DMS114 treated with DMSO at 0.1 percent for 48 hours (cell line): Measurements from ENCODE around the gene CIAO2A.

Experiments
- DNase-seq: peaks from one replicate; lab custom pipeline; 2025; ENCODE audit not compliant: unreplicated experiment; lab: John Stamatoyannopoulos, UW

The CIAO2A gene

DNA sequence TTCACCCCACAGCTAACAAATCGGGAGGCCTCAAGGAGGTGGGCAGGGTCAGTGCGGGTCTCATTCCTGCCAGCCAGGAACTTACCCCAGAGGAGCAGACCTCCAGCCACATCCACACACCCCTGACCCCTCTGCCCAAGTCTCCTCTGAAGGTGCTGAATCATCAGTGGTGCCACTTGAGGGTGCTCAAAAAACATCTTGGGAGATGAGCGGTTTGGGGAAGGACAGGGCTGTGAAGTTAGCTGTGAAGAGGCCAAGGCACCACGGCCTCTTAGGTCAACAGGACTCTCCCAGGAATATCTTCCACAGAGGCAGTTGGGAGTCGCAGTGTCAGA is 48.6 kb downstream of the CIAO2A start:
- DNase-seq, result no peak

DNA sequence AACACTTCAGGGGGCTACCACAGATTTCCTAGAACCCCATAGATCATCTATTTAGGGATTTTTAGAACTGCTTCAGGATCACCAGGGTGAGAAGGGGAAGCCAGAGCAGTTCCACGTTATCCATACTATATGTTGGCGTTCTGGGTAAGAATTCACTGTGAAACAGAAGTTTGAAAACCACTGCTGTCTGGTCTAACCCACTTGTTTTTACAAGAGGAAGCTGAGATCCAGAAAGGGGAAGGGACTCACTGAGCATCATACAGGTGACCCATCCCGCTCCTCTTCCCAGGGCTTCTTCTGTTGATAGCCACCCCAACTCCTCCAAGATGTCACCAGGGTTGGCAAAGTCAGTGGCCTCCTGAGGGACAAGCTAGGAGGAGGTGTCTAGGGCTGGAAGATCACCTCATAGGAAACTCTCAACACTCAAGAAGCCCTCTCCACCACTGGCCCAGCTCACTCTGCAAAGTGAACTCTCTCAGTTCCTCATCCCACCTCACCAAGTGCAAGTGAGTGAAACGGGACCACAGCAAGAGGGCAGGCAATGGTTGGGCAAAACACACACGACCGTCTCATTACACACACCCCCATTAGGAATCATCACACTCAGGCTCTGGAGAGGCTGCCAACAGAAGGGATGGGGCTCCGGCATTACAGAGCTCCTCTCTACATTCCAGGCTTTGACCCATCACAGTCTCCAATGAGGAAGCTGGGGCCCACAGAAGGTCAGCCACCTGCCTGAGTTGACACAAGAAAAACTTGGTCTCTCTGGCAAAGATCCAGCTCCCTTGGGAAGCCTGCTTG is 49.1 kb downstream of the CIAO2A start:
- no peak for DNase-seq

DNA sequence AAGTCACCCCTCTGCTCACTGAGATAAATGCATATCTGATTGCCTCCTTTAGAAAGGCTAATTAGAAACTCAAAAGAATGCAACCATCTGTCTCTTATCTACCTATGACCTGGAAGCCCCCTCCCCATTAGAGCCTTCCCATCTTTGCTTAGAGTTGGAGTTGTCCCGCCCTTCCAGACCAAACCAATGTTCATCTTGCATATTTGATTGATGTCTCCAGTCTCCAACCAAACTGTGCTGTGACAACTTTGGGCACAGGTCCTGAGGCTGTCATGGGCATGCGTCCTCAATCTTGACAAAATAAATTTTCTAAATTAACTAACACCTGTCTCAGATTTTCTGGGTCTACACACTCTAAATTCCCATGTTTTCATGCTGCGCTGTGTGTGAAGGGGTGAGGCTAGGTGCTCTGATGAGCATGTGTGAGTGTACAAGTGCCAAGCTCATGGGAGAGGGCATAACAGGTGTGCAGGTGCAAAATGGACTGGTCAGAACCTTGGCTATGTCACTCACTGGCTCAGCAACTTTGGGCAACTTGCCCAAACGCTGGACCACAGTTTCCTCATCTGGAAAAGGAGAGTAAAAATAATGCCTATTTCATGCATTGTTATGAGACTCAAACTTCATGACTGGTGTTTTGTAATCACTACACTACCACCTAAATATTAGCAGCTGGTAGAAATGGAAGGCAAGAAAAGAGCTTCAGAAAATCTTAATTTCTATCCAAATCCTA is 54.6 kb downstream of the CIAO2A start:
- no peak for DNase-seq

DNA sequence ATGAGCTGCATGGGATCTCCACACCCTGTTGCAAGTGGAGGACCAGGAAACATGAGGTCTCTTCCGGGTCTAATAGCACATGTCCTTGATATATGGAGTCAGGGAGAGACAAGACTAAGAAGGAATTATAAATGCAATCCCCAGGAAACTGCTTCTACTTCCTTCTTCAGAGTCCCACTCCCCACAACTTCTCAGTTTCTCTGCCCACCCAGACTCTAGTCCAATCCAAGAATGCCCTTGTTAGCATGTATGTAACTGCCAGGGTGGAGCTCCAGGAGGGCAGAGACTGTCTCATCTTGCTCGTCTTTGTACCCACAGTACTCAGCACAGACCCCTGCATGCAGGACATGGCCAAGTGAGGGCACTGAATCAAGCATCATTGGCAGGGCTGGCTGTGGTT is 55.7 kb downstream of the CIAO2A start:
- no peak for DNase-seq

DNA sequence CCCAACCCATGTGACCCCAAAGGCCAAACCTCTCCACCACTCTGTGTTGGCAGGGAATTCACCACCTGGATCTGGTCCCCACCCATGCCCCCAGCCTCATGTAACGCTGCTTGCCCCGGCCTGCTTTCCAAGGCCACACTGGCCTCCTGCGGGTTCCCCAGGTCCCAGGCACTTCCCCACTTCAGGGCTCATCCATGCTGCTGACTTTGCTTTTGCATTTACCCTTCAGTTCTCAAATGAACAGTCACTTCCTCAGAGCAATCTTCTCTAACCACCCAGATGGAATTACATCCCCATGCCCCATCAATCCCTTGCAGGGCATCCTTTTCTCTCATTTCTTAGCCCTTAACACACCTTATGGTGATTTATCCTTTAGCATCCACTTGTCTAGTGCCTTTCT is 56.5 kb downstream of the CIAO2A start:
- no peak for DNase-seq

DNA sequence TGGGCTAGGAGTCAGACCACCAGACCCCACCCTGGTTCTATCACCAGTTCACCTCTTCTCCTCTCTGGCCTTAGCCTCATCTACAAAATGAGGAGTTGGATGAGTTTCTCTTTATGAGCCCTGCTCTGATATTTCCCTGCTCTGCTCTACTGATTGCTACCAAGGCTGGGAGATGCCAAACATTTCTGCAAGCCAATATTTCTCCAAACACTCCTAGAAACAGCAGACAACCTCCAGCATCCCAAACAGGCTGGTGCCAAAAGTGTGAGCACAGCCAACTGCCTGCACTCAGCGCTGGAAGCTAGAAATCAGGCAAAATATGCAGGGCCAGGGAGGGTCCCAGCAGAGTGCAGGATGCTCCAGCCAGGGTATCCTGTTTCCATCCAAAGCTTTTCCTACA is 58.1 kb downstream of the CIAO2A start:
- no peak for DNase-seq

DNA sequence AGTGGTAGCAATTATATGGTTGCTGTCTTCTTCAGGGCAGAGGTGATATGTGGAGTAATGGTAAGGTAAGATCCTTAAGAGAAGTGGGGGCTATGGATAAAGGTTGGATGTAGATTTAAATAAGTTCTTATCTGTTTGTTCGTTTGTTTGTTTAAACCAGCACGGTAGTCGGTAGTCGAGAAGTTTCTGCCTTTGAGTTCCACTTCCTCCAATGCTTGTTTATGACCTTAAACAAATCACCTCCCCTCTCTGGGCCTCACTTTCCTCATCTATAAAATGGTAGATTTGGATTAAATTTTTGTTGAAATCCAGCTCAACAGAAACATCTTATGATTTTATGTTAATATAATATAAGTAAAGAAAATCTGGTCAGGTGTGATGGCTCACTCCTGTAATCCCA is 59.1 kb downstream of the CIAO2A start:
- no peak for DNase-seq

DNA sequence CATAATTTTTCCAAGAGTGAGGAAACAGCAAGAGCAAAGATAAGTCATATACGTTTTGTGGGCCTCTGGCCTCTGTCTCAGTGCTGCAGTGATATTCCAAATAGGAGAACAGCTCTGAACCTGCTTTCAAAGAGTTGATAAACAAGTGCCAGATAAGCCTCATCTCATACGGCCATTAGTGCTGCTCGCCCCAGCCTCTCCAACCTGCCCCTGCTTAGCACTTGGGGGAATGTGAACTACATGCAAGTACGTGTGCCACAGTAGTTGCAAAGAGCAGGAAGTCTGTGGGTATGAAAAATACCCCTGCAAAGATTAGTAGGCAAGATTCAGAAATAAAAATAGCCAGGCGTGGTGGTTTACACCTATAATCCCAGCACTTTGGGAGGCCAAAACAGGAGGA is 61.3 kb downstream of the CIAO2A start:
- DNase-seq, result no peak

DNA sequence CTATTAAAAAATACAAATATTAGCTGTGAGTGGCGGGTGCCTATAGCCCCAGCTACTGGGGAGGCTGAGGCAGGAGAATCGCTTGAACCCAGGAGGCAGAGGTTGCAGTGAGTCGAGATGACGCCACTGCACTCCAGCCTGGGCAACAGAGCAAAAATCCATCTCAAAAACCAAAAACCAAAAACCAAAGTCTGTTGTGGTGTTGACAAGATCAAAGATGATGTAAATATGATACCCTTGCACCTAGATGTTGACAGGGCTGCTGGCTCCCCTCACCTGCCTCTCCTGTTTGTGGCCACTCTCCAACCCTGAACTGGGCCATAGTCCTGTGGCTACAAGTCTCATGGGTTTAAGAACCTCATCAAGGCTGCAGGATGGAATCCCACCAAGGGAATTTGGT is 63.5 kb downstream of the CIAO2A start:
- no peak for DNase-seq

DNA sequence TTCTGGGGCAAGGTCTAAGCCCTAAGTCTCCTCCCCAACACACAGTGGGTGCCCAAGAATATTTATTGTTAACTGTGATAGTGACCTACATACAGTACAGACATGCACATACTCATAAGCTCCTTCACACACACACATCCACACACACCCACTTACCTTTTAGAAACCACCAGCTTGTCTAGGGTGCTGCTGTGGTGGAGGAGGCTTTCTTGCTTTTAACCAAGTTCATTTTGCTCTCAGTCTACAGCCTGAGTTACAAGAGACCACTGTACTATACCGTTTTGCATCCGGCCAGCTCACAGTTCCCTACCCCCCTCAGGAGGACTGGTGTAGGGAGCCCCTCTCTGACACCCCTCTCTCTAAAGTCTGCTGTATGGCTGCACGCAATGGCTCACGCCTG is 64.0 kb downstream of the CIAO2A start:
- DNase-seq, result no peak

DNA sequence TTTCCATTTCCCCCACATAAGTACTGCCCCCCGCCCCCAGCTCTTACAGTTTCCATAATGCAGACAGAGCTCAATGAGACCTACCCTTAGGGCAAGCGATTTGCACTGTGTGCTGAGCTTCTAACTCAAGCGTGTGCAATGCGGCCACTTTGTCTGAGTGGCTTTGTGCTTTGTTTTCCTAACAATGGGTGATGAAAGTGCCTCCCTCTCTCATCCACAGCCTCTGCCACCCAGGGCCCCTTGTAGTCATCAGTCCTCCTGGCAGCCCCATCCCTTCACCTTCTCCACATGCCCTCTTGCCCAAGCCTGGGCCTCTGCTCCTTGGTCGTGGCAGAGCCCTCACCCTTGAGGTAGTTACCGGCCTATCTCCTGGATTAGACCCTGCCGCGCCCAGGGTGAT is 64.5 kb downstream of the CIAO2A start:
- DNase-seq, result no peak

DNA sequence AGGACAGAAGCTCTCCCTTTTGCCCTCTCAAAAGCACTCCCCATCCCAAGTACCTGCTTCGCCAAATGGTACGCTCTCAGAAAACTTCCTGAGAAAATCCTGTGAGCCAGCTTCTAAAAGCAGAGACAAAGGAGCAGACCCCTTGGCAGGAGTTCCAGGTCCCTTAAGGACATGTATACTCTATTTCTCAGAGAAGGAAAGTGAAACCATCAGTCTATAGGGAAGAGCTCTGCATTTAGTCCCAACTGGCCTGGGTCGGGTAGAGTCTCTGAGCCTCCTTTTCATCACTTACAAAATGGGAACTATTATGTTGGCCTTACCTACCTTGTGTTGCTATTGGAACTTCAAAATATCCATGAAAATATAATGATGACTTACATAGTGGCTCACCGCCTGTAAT is 67.0 kb downstream of the CIAO2A start:
- DNase-seq, result no peak

DNA sequence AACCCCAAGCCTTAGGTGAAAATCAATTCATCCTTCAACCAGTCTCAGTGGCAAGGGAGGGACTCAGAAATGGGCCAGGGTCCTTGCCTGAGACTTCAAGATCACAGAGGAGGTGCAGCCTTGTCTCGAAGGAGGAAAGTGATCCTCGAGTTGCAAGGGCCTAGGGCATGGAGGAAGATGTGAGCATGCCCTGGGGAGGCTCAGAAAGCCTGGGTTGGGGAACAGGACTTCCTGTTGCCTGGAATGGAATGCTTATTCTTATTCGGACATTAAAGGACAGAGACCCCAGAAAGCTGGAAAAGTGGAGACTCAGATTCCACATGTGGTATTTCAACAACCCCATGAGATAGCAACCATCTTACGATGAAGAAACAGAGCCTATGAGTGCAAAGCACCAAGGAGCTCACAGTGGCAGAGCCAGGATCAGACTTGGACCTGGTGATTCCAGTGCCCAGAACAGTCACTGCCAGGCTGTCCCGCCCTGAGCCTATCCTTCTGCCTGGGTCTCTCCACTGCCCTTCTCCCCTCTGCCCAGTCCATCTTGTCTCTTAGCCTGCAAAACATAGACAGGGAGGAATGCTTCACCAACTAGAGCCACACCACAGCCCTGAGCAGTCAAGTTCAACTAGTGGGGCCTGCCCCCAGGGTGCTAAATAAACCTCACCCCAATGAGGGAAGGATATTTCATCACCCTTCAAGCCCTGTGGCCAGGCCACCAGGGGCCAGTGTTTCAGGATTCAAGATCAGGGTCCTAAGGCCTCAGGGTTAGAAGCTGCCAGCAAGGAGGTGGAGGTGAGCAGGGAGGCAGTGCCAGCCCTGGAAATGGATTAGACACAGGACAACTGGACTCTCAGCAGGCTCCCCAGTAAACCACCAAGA is 69.2 kb downstream of the CIAO2A start:
- no peak for DNase-seq

DNA sequence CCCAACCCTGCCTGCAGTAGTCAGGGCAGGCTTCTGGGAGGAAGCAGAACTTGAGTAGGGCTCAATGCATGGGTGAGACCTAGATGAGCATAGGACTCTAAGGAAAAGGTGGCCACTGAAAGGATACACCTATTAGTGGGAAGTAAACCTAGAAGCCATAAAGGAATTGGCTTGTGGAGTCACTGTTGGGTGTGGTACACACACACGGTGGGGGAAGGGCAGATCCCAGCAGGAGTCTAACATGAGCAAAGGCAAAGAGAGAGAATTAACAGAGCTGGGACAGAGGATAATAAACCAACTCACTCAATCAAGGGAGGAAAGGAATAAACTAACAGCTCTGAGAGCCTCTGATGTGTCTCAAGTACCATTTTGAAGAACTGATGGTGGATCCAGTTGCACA is 70.4 kb downstream of the CIAO2A start:
- no peak for DNase-seq

DNA sequence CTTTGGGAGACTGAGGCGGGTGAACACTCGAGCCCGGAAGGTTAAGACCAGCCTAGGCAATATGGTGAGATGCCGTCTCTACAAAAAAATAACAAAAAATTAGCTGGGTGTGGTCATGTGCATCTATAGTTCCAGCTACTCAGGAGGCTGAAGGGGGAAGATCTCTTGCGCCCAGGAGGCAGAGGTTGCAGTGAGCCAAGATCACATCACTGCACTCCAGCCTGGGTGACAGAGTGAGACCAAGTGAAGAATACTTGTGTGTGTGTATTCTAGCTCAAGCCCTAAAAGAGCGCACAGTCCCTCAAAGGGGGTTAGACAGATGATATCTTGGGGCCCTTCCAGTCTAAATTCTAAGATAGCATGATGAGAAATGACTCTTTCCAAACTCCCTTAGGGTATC is 71.1 kb downstream of the CIAO2A start:
- DNase-seq, result no peak
